NCI-H526 (cell line): Measurements from ENCODE around the gene ZIC3.

Experiments
- DNase-seq, 2 experiments: peaks; one replicate each; lab custom pipeline; 2025; lab: John Stamatoyannopoulos, UW

Gene ZIC3

DNA sequence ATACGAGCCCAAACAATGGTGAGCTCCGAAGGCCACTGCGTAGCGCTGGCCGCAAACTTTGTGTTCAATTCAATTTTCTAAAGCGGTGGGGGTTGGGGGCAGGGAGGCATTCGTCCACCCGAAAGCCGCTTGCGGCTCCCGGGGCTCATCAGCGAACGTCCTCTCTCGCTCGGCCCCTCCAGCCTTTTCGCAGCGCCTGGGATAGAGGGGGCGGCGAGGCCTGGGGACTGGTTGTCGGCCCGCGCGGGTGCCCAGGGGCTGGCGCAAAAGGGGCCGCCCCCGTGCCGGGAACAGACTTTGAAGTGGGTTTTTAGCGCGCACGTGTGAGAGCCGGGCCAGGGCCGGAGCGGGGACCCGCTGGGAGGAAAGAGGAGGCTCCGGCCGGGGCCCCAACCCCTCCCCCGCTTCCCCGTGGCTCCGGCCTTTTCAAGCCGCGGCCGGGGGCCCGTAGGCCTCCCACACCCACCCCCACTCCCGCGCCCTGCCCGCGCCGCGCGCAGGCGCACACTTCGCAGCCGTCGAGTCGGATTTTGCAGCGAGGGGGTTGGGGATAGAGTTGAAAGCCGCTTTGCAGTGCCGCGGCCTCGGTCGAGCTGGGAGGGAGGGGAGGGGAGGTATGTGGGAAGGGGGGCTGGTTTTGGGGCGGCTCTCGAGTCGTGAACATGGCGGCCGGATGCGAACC, 8.3 kb downstream of the ZIC3 start:
- no peak for DNase-seq

DNA sequence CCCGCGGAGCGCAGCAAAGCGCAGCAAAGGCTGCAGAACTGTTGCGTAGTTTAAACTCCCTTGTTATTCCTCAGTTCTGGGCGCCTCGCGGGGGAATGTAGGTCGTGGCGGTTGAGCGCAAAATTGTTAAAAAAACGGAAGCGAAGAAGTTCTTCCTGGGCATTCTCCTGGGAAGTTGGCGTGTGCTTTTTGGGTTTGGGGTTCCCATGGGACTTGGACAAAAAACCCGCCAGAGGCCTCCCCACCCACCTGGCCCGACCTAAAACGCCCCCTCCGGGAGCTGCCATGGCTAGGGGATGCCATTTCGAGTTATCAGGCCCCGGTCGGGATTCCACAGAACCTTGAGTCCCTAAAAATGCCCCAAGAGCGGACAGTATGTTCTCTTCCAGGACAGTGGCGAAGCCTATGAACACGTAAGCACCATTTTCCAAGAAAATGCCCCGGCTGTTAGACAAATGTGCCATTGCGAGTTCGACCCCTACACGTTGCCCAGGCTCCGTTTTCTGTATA, 8.9 kb downstream of the ZIC3 start:
- DNase-seq = no peak

DNA sequence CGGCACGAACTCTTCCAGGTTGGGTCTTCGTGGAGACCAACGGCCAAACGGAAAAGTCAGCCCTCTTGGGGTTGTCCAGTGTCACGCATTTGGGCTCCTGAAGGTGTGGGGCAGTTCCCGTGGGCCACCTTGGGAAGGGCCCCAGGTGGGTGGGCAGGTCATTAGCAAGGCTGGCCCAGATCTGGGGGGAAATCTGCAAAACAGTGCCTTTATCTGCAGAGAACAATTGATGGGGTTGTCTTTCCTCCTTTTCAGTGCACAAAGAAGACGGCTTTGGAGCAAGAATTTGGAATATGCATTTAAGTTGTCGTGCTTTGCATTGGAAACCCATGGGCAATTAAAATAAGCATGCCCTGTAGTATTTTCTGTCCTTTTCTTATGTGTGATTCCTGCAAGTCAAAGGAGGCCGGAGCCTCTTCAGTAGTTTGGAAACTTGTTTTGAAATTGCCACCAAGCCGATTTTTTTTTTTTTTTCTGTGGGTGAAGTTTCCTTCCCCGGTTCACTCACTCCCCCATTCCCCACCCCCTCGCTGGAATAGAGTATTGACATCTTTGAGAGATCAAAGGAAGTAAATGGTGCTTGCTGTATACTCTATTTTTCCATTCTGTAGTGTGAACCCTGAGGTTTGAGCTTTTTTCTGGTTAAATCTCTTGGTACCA, 9.8 kb downstream of the ZIC3 start:
- no peak for DNase-seq

GRCh38 chrX:137587151-137587550, 21.2 kb downstream of the ZIC3 start:
- no peak for DNase-seq

DNA sequence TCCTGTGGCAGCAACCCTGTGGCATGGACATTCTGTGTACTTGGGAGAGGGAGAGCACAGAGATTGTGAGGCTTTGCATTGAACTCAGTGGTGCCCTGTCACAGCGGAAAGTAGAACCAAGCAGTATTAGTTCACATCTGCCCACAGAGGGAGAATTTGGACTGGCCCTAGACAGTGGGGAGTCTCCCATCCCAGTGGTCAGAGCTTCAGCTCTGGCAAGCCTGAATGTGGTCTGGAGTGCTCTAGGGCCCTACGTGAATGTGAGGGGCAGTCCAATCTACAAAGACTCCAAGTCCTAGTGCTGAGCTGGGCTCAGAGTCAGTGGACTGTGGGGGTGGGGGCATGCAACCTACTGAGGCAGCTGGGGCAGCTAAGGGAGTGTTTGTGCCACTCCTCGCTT, 34.8 kb downstream of the ZIC3 start:
- no peak for DNase-seq
